HG02588 (cell line): ENCODE data around the gene PITPNM3.

Experiments
- ATAC-seq: cut with Tn5 transposase; IDR thresholded peaks from one replicate; pipeline ENCODE4 v1.9.1; 2021; ENCODE audit warnings: mild to moderate bottlenecking, moderate library complexity; ENCODE audit not compliant: unreplicated experiment

Gene PITPNM3

GRCh38 chr17:6502871-6503509 is 53.4 kb downstream of the PITPNM3 start:
- no peak for ATAC-seq

GRCh38 chr17:6502142-6502541 is 54.2 kb downstream of the PITPNM3 start:
- ATAC-seq: no peak

- ATAC-seq: no peak
Observed at GRCh38 chr17:6501359-6501758, 55.0 kb downstream of the PITPNM3 start.

- no peak for ATAC-seq
Observed at GRCh38 chr17:6498901-6499540, 57.3 kb downstream of the PITPNM3 start.

- ATAC-seq: no peak
Observed at GRCh38 chr17:6498356-6498755, 58.0 kb downstream of the PITPNM3 start.

GRCh38 chr17:6497496-6498221 is 58.7 kb downstream of the PITPNM3 start:
- ATAC-seq: no peak

GRCh38 chr17:6496640-6497441 is 59.5 kb downstream of the PITPNM3 start:
- no peak for ATAC-seq

- no peak for ATAC-seq
Observed at GRCh38 chr17:6496116-6496481, 60.3 kb downstream of the PITPNM3 start.

- ATAC-seq: no peak
Observed at GRCh38 chr17:6495450-6496115, 60.8 kb downstream of the PITPNM3 start.

GRCh38 chr17:6494239-6494941 is 62.0 kb downstream of the PITPNM3 start:
- ATAC-seq: no peak

GRCh38 chr17:6492892-6493674 is 63.3 kb downstream of the PITPNM3 start:
- no peak for ATAC-seq

- ATAC-seq: no peak
Observed at GRCh38 chr17:6491071-6491700, 65.2 kb downstream of the PITPNM3 start.

- ATAC-seq: no peak
Observed at GRCh38 chr17:6489016-6489550, 67.3 kb downstream of the PITPNM3 start.

- no peak for ATAC-seq
Observed at GRCh38 chr17:6488008-6488539, 68.3 kb downstream of the PITPNM3 start.

- ATAC-seq: no peak
Observed at GRCh38 chr17:6487251-6488007, 68.9 kb downstream of the PITPNM3 start.

- no peak for ATAC-seq
Observed at GRCh38 chr17:6485646-6486412, 70.5 kb downstream of the PITPNM3 start.

GRCh38 chr17:6483507-6483906 is 72.8 kb downstream of the PITPNM3 start:
- ATAC-seq: no peak
